Tibial nerve (tissue), 4 donors: Measurements from ENCODE around the gene ZNF775. TPM values are rescaled to one million over a fixed set of nuclear protein-coding genes. Genes with fewer than 3 reads are reported as not detected.

ENCODE experiments used
- DNase-seq, 2 donors: peaks; one replicate each; pipeline ENCODE4 v3.0.0-alpha.2; 2019; ENCODE audit warnings: low spot score in 2 of 2
- H3K27ac ChIP-seq, 4 donors: fragments of 200-600 bp; sonication (generic) in 3 of 4; one replicate each; pipeline ENCODE4 v1.5.1; 2017 to 2019; ENCODE audit warnings: mild to moderate bottlenecking in 1 of 4
- H3K27me3 ChIP-seq, 2 donors: fragments of 200-600 bp; sonication (generic) in 1 of 2; one replicate each; pipeline versions ENCODE4 v1.5.1 to v1.6.0; 2017 to 2019
- H3K36me3 ChIP-seq, 3 donors: fragments of 200-600 bp; sonication (generic); one replicate each; pipeline ENCODE4 v1.5.1; 2018 to 2019
- H3K4me1 ChIP-seq, 4 donors: fragments of 200-600 bp; sonication (generic) in 3 of 4; one replicate each; pipeline ENCODE4 v1.5.1; 2017 to 2019
- H3K4me3 ChIP-seq, 4 donors: fragments of 200-600 bp; sonication (generic) in 3 of 4; one replicate each; pipeline ENCODE4 v1.5.1; 2017 to 2019; ENCODE audit warnings: mild to moderate bottlenecking in 1 of 4, moderate library complexity in 1 of 4
- H3K9me3 ChIP-seq, 4 donors: fragments of 200-600 bp; sonication (generic) in 3 of 4; one replicate each; pipeline ENCODE4 v1.5.1; 2017 to 2019
- EP300 ChIP-seq, 2 donors: sonication (generic); formaldehyde crosslinking; IDR thresholded peaks; one replicate each; pipeline ENCODE4 v1.6.1; 2017; ENCODE audit warnings: antibody characterized with exemption in 2 of 2, mild to moderate bottlenecking in 1 of 2
- POLR2A ChIP-seq, 2 donors: fragments of 450-650 bp; IDR thresholded peaks; one replicate each; pipeline ENCODE4 v1.6.1; 2017; ENCODE audit warnings: antibody characterized with exemption in 2 of 2, mild to moderate bottlenecking in 2 of 2, moderate library complexity in 2 of 2
- WGBS, 2 donors: methylation state at CpG; one replicate each; pipeline ENCODE4 v1.1.5; 2018; 5-methylcytosine and 5-hydroxymethylcytosine counted together
- total RNA-seq, 4 donors: library from RNA; depleted of rRNA; stranded (reverse); fragments of >200 nt; gene quantifications; one replicate each; pipeline ENCODE4 v1.1.0, GENCODE V29; 2016
- TF ChIP-seq, protein P1 (sequence below), 5 experiments: fragments of 200-600 bp in 3 of 5; fragments of 450-650 bp in 2 of 5; sonication (generic) in 3 of 5; IDR thresholded peaks; one replicate each; pipeline ENCODE4 v1.5.1; 2016 to 2019; ENCODE audit warnings: antibody characterized with exemption in 5 of 5, mild to moderate bottlenecking in 3 of 5, moderate library complexity in 2 of 5

ZNF775 gene
- total RNA-seq, 4 donors from 2014 or later = 5.9 to 14.3 (median 11.6) TPM

DNA sequence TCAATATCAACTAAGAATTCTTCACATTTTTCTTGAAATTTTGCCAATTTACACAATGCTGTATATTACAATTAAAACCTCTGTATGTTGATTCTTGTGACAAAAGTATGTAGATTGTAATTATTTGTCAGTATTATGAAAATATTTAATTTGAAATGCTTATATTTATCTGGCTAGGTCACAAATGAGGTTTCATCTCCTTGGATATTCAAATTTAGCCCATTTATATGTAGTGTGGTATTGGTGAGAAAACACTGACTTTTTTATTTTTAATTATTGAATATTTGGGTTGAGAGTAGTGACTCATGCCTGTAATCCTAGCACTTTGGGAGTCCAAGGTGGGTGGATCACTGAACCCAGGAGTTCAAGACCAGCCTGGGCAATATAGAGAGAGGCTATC lies 34.8 kb upstream of the ZNF775 start:
- Histone ChIP-seq H3K4me3 (no peak overlapping the region), H3K36me3 (no peaks in the 10 kb centered on the region), H3K4me1 (peaks cover 0 to 34% (median 12%) of the 10 kb centered on the region in 4 donors), H3K9me3 (peaks cover 0 to 8% (median 0%) of the 10 kb centered on the region in 4 donors), H3K27me3 (peaks cover 0 to 3% of the 10 kb centered on the region in 2 donors), H3K27ac (no peak overlapping the region)
- no peak for DNase-seq
- TF ChIP-seq EP300 (IDR thresholded peaks at IDR 0.05) (no peak), POLR2A (IDR thresholded peaks at IDR 0.05) (no peak)
- TF ChIP-seq, protein P1, sequence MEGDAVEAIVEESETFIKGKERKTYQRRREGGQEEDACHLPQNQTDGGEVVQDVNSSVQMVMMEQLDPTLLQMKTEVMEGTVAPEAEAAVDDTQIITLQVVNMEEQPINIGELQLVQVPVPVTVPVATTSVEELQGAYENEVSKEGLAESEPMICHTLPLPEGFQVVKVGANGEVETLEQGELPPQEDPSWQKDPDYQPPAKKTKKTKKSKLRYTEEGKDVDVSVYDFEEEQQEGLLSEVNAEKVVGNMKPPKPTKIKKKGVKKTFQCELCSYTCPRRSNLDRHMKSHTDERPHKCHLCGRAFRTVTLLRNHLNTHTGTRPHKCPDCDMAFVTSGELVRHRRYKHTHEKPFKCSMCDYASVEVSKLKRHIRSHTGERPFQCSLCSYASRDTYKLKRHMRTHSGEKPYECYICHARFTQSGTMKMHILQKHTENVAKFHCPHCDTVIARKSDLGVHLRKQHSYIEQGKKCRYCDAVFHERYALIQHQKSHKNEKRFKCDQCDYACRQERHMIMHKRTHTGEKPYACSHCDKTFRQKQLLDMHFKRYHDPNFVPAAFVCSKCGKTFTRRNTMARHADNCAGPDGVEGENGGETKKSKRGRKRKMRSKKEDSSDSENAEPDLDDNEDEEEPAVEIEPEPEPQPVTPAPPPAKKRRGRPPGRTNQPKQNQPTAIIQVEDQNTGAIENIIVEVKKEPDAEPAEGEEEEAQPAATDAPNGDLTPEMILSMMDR (IDR thresholded peaks at IDR 0.05) = no peak

DNA sequence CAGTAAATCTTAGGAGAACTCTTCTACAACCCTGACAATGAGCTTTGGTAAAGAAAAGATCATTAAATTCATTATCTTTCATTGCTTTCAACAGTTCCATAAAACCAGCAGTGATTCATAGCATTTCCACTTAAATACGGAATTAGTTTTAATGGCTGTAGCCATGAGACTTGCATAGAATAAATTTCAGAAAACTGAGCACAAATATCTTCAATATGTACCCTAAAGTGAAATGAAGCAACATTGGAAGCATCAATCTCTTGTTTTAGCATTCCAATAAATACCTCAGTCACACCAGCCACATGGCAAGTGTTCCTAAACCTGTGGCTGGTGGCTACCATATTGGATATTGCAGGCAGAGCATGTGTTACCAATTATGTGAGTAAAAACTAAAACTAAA lies 34.1 kb upstream of the ZNF775 start:
- Histone ChIP-seq H3K4me3 (no peak overlapping the region), H3K27ac (no peak overlapping the region), H3K36me3 (no peaks in the 10 kb centered on the region), H3K27me3 (peaks cover 0 to 3% of the 10 kb centered on the region in 2 donors), H3K9me3 (peaks cover 0 to 8% (median 0%) of the 10 kb centered on the region in 4 donors), H3K4me1 (peaks cover 0 to 27% (median 6%) of the 10 kb centered on the region in 4 donors)
- TF ChIP-seq POLR2A (IDR thresholded peaks at IDR 0.05) = no peak
- TF ChIP-seq, protein P1 (IDR thresholded peaks at IDR 0.05) = no peak
- TF ChIP-seq EP300 (IDR thresholded peaks at IDR 0.05) = no peak
- DNase-seq = no peak
- WGBS, 2 donors = 61 to 80% methylated on average over 1 of the region's 1 CpG

DNA sequence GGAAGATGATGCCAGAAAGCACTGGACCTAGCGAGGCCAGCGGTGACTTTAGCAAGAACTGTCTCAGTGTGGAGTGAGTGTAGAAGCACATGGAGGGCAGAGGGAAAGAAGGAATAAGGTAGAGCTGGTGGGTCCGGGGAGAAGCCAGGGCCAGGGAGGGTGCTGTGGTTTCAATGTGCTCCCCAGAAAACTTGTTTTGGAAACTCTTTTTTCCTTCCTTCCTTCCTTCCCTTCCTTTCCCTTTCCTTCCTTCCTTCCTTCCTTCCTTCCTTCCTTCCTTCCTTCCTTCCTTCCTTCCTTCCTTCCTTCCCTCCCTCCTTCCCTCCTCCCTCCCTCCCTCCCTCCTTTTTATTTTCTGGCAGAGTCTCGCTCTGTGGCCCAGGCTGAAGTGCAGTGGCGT lies 32.2 kb upstream of the ZNF775 start:
- Histone ChIP-seq H3K36me3 (no peaks in the 10 kb centered on the region), H3K9me3 (peaks cover 0 to 8% (median 0%) of the 10 kb centered on the region in 4 donors), H3K4me1 (peaks cover 0 to 9% (median 0%) of the 10 kb centered on the region in 4 donors), H3K27ac (no peak overlapping the region), H3K27me3 (no peaks in the 10 kb centered on the region), H3K4me3 (no peak overlapping the region)
- DNase-seq = no peak
- TF ChIP-seq, protein P1 (IDR thresholded peaks at IDR 0.05) = no peak
- TF ChIP-seq POLR2A (IDR thresholded peaks at IDR 0.05) = no peak
- no peak for TF ChIP-seq EP300 (IDR thresholded peaks at IDR 0.05)
- 90% methylated on average over 5 of the region's 5 CpGs for WGBS, 2 donors

DNA sequence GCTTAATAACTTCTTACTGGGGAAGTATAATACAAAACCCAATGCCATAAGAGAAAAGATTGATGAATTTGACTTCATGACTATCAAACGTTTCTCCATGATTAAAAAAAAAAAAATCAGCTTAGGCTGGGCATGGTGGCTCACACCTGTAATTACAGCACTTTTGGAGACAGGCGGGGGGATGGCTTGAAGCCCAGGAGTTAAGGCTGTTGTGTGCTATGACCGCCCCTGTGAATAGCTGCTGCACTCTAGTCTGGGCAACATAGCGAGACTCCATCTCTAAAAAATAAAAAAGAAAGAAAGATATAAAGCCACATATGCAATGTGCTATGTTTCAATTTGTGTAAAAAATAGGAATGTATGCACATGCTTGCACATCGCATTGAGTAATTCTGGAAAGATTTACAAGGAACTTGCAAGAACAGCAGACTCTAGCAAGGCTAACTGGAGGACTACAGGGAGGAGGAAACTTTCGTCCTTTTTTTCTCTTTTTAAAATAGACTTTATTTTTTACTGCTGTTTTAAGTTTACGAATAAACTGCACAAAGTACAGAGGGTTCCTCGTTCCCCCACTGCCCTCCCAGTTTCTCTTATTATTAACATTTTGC lies 27.4 kb upstream of the ZNF775 start:
- DNase-seq = no peak
- no peak overlapping the region for H3K4me3 ChIP-seq
- no peaks in the 10 kb centered on the region for H3K27me3 ChIP-seq
- 72 to 75% methylated on average over 8 of the region's 8 CpGs for WGBS, 2 donors
- H3K9me3 ChIP-seq = no peaks in the 10 kb centered on the region
- no peaks in the 10 kb centered on the region for H3K4me1 ChIP-seq
- no peak overlapping the region for H3K27ac ChIP-seq
- no peaks in the 10 kb centered on the region for H3K36me3 ChIP-seq
- TF ChIP-seq EP300 (IDR thresholded peaks at IDR 0.05) (no peak), POLR2A (IDR thresholded peaks at IDR 0.05) (no peak)
- TF ChIP-seq, protein P1 (IDR thresholded peaks at IDR 0.05) = no peak

DNA sequence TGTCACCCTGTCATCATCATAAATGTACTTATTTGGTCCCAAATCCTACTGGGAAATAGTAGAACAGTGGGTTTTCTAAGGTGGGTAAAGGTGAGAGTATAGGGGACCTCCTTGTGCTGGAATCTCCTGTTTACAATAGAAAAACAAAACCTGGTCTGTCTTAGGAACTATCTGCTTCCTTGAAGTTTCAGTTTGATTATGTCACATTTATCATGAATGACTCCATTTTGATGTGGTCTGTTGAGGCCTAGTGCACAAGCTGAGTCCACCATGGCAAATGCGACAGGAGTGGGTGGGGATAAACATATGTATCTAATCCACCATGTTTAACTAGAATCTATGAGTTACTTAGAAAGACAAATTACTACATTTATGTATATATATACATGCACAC lies 23.5 kb upstream of the ZNF775 start:
- H3K27ac ChIP-seq = no peak overlapping the region
- WGBS, 2 donors = 63 to 73% methylated on average over 1 of the region's 1 CpG
- H3K4me1 ChIP-seq = no peaks in the 10 kb centered on the region

More for the DNA sequence above, 23.5 kb upstream of the ZNF775 start:
- TF ChIP-seq EP300 (IDR thresholded peaks at IDR 0.05) (no peak), POLR2A (IDR thresholded peaks at IDR 0.05) (no peak)
- TF ChIP-seq, protein P1 (IDR thresholded peaks at IDR 0.05) = no peak
- Histone ChIP-seq H3K9me3 (no peaks in the 10 kb centered on the region), H3K4me3 (no peak overlapping the region), H3K27me3 (no peaks in the 10 kb centered on the region), H3K36me3 (no peaks in the 10 kb centered on the region)
- no peak for DNase-seq
